Kidney (tissue), 14 donors: ENCODE measurements around the gene GPR55. TPM values are rescaled to one million over a fixed set of nuclear protein-coding genes. Genes with fewer than 3 reads are reported as not detected.
A peak's percentile ranks its signal among the peaks of the same experiment; 100 is the strongest.

ENCODE experiments used
- DNase-seq, 5 donors: peaks; one replicate each; pipeline ENCODE4 v3.0.0-alpha.2; 2013 to 2020
- FAIRE-seq: peaks from 2 replicates; lab custom pipeline; 2012; peaks lifted over from hg19 to GRCh38; lab: Jason Lieb, UNC
- H3K27ac ChIP-seq, 2 donors: one replicate each; pipeline ENCODE4 v1.7.0; 2013; ENCODE audit warnings: low read depth in 2 of 2, low read length in 2 of 2, inconsistent platforms in 1 of 2
- H3K27me3 ChIP-seq: one replicate; pipeline ENCODE4 v1.7.1; 2013; ENCODE audit warnings: low read length, inconsistent platforms; ENCODE audit not compliant: control insufficient read depth, insufficient read depth
- H3K36me3 ChIP-seq, 3 donors: one replicate each; pipeline versions ENCODE4 v1.7.0 to v1.7.1; 2013; ENCODE audit warnings: low read length in 3 of 3, control low read depth in 1 of 3, inconsistent platforms in 1 of 3; ENCODE audit not compliant: insufficient read depth in 3 of 3, control insufficient read depth in 2 of 3
- H3K4me1 ChIP-seq, 3 donors: one replicate each; pipeline versions ENCODE4 v1.7.0 to v1.7.1; 2013; ENCODE audit warnings: low read length in 3 of 3, inconsistent platforms in 1 of 3, low read depth in 1 of 3; ENCODE audit not compliant: control insufficient read depth in 2 of 3, insufficient read depth in 2 of 3
- H3K4me3 ChIP-seq, 3 donors: one replicate each; pipeline versions ENCODE4 v1.7.0 to v1.8.1; 2013; ENCODE audit warnings: low read length in 3 of 3, control low read depth in 1 of 3, inconsistent platforms in 1 of 3
- H3K9ac ChIP-seq, 3 donors: one replicate each; pipeline versions ENCODE4 v1.7.0 to v1.7.1; 2013; ENCODE audit warnings: low read length in 3 of 3, control low read depth in 1 of 3, inconsistent platforms in 1 of 3
- H3K9me3 ChIP-seq, 3 donors: one replicate each; pipeline versions ENCODE4 v1.7.0 to v1.7.1; 2013; ENCODE audit warnings: low read length in 3 of 3, control low read depth in 1 of 3, inconsistent platforms in 1 of 3; ENCODE audit not compliant: control insufficient read depth in 2 of 3, insufficient read depth in 1 of 3
- intact Hi-C: fragments of 100-400 bp; cut with DNase I; formaldehyde crosslinking; loops from one replicate; pipeline ENCODE4 v1.11.1; 2022
- polyA plus RNA-seq: library from polyadenylated mRNA; stranded (reverse); fragments of 350-450 nt; fragmentation: Illumina TruSeq; extraction: RNeasy Lipid Tissue Mini Kit (QIAGEN cat#74804); gene quantifications from one replicate; pipeline ENCODE4 v1.2.3, GENCODE V29; 2014; ENCODE audit warnings: low read depth, low replicate concordance; ENCODE audit not compliant: insufficient read depth
- total RNA-seq: library from RNA; stranded (reverse); fragmentation: NEBNext Ultra II Directional; extraction: Animal tissue kit (Norgen Biotek cat#: 25700); gene quantifications from one replicate; pipeline ENCODE4 v1.2.1, GENCODE V29; 2021
- TF ChIP-seq, protein P1 (sequence below): IDR thresholded peaks from 3 replicates; pipeline ENCODE4 v1.5.1; 2012; ENCODE audit warnings: mild to moderate bottlenecking, moderate library complexity, borderline replicate concordance; ENCODE audit not compliant: insufficient read depth; ENCODE audit errors: extremely low read depth
- donor health status: control.
- donor health status: control.
- donor health status: control.
- donor health status: control.
- donor health status: control.
- donor health status: DM: yes; HTN: yes; CAD: no.
- donor health status: Normal renal cell carcinoma (clear cell type).

The GPR55 gene
- total and polyA plus RNA-seq, 2 donors from 2014 or later, result 0.69 TPM; not detected in 1

DNA sequence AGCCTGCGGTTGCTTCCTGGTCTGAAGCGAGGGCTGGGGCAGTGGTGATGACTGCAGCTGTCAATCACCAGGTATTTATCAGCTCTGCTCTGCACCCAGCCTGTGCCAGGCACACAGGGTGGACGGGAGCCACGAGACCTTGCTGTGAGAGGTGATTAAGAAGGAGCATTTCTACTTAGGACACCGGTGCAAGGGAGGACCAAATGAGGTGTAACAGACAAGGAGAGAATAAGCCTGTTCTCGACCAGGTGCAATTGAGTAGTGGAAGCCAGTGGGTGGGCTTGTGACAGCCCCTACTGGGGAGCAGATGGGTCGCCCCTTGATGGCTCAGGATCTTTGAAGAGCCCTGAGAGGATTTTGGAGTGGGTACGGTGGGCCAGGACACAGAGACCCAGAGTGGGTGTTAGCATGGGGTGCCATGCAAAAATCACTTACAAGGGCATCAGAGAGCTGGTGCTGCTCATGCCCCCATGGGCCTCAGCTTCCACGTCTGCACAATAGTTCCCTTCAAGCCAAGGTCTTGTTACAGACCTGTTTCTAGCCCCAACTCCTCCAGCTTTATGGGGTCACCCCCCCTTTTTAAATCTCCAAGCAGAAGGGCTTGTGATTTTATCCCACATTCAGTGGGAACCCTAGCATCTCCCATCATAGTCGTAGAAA is 24.6 kb downstream of the GPR55 start:
- H3K27me3 ChIP-seq, result no peaks in the 10 kb centered on the region
- no peaks in the 10 kb centered on the region for H3K9me3 ChIP-seq
- H3K27ac ChIP-seq, result no peak overlapping the region
- H3K36me3 ChIP-seq, result no peaks in the 10 kb centered on the region
- peaks cover 0 to 5% (median 0%) of the 10 kb centered on the region in 3 donors for H3K4me1 ChIP-seq
- FAIRE-seq (no peak), DNase-seq (peak in 1 of 5 donors; percentile 24)
- H3K4me3 ChIP-seq, result no peak overlapping the region
- H3K9ac ChIP-seq, result no peak overlapping the region
- intact Hi-C loops, result loop anchor here (10.0 kb wide), 1 partner anchor 84 kb away; no protein-coding TSS in a partner anchor
- TF ChIP-seq, protein P1, sequence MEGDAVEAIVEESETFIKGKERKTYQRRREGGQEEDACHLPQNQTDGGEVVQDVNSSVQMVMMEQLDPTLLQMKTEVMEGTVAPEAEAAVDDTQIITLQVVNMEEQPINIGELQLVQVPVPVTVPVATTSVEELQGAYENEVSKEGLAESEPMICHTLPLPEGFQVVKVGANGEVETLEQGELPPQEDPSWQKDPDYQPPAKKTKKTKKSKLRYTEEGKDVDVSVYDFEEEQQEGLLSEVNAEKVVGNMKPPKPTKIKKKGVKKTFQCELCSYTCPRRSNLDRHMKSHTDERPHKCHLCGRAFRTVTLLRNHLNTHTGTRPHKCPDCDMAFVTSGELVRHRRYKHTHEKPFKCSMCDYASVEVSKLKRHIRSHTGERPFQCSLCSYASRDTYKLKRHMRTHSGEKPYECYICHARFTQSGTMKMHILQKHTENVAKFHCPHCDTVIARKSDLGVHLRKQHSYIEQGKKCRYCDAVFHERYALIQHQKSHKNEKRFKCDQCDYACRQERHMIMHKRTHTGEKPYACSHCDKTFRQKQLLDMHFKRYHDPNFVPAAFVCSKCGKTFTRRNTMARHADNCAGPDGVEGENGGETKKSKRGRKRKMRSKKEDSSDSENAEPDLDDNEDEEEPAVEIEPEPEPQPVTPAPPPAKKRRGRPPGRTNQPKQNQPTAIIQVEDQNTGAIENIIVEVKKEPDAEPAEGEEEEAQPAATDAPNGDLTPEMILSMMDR, result no peak

DNA sequence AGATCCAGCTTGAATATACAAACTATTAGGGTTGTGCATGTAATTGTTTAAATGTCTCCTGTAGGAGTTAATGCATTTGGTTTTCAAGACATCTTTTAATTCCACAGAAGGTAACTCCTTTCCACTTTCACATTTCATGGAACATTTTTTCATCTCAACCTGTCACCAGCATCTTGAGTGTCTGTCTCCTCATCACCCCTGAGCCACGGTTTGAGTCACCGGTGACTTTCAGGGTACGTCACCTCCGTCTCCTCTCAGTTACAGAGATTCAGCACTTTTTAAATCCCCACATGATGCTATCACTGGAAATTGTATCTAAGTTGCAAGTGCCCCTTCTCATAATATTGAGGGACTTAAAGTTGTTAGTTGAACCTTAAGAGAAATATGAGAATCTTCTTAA is 25.3 kb downstream of the GPR55 start:
- TF ChIP-seq, protein P1, result no peak
- Histone ChIP-seq H3K9me3 (no peaks in the 10 kb centered on the region), H3K4me1 (peaks cover 0 to 7% (median 0%) of the 10 kb centered on the region in 3 donors), H3K9ac (no peak overlapping the region), H3K27ac (no peak overlapping the region), H3K4me3 (no peak overlapping the region), H3K36me3 (no peaks in the 10 kb centered on the region), H3K27me3 (no peaks in the 10 kb centered on the region)
- intact Hi-C loops, result loop anchor here (10.0 kb wide), 1 partner anchor 85 kb away; no protein-coding TSS in a partner anchor
- FAIRE-seq (no peak), DNase-seq (peak in 1 of 5 donors; percentile 9)

DNA sequence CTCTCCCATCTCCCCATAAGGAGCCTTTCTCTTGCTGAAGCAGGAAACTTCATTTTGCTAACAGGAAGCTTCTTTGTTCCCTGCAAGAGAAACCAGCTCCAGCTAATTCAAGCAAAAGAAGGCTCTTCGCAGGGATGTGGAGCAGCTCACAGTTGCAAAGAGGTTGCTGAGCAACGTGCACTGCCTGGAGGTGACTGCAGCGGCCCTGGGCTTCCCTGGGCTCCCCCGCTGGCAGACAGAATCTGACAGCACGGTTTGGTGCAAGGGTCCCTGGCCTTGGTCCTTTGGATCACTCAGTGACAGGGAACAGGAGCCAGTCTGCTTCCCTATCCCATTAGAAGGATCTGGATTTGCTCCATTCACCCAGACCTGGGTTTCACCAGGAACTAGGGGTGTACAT is 25.8 kb downstream of the GPR55 start:
- DNase-seq, result peak in 3 of 5 donors; percentile 32 to 48 (median 38)
- H3K9ac ChIP-seq, result no peak overlapping the region
- TF ChIP-seq, protein P1, result no peak

More for the DNA sequence above, 25.8 kb downstream of the GPR55 start:
- FAIRE-seq, result no peak
- intact Hi-C loops, result no loop called here
- Histone ChIP-seq H3K9me3 (no peaks in the 10 kb centered on the region), H3K27ac (no peak overlapping the region), H3K4me3 (no peak overlapping the region), H3K27me3 (no peaks in the 10 kb centered on the region), H3K36me3 (no peaks in the 10 kb centered on the region), H3K4me1 (peaks cover 0 to 7% (median 0%) of the 10 kb centered on the region in 3 donors)
